SU-DHL-6 (cell line): ENCODE results near the gene NINL.

ENCODE experiments used
- H2AFZ ChIP-seq: fragments of 200-600 bp; sonication (generic); 2 replicates; pipeline ENCODE4 v1.6.1; 2014; ENCODE audit warnings: low read depth, mild to moderate bottlenecking, moderate library complexity, mixed read lengths, antibody characterized with exemption, low read length; ENCODE audit not compliant: severe bottlenecking
- H3F3A ChIP-seq: fragments of 200-600 bp; shearing (Covaris generic); 2 replicates; pipeline ENCODE4 v1.6.0; 2016; ENCODE audit warnings: antibody characterized with exemption, mild to moderate bottlenecking; ENCODE audit not compliant: insufficient read depth
- H3K27ac ChIP-seq: fragments of 200-600 bp; sonication (generic); 2 replicates; pipeline ENCODE4 v1.5.1; 2016; ENCODE audit warnings: low read depth, mild to moderate bottlenecking, low read length, moderate library complexity, mixed read lengths
- H3K27me3 ChIP-seq: fragments of 200-600 bp; sonication (generic), shearing (Covaris generic); 2 replicates; pipeline ENCODE4 v1.6.0; 2014; ENCODE audit warnings: mild to moderate bottlenecking, low read length
- H3K36me3 ChIP-seq: fragments of 200-600 bp; sonication (generic); 2 replicates; pipeline ENCODE4 v1.6.1; 2014; ENCODE audit warnings: mild to moderate bottlenecking, low read length, mixed read lengths
- H3K4me2 ChIP-seq: fragments of 300-600, 200-600 bp; shearing (Covaris generic), sonication (generic); 2 replicates; pipeline ENCODE4 v1.6.0; 2014; ENCODE audit warnings: low read length, low read depth, mild to moderate bottlenecking; ENCODE audit not compliant: poor library complexity, severe bottlenecking
- H3K4me3 ChIP-seq: fragments of 200-600 bp; sonication (generic); 2 replicates; pipeline ENCODE4 v1.5.1; 2014; ENCODE audit warnings: antibody characterized with exemption, low read length, mild to moderate bottlenecking, mixed read lengths; ENCODE audit not compliant: insufficient read depth, poor library complexity, severe bottlenecking
- H3K79me2 ChIP-seq: fragments of 200-600 bp; sonication (generic); 2 replicates; pipeline ENCODE4 v1.6.1; 2014; ENCODE audit warnings: mild to moderate bottlenecking, low read length, moderate library complexity; ENCODE audit not compliant: insufficient read depth
- H3K9ac ChIP-seq: fragments of 200-600 bp; sonication (generic); 2 replicates; pipeline ENCODE4 v1.7.0; 2014; ENCODE audit warnings: mild to moderate bottlenecking, low read length
- H3K9me2 ChIP-seq: fragments of 200-600 bp; sonication (generic); replicated peaks from 2 replicates; pipeline ENCODE4 v1.6.1; 2014; ENCODE audit warnings: low read length; ENCODE audit not compliant: insufficient read depth
- H3K9me3 ChIP-seq: fragments of 200-600 bp; sonication (generic); 2 replicates; pipeline ENCODE4 v1.6.1; 2014; ENCODE audit warnings: low read length, mixed read lengths; ENCODE audit not compliant: insufficient read depth
- H4K20me1 ChIP-seq: fragments of 200-600 bp; sonication (generic); 2 replicates; pipeline ENCODE4 v1.6.1; 2014; ENCODE audit warnings: low read depth, mild to moderate bottlenecking, antibody characterized with exemption, low read length, moderate library complexity, mixed read lengths
- CTCF ChIP-seq: fragments of 200-600 bp; sonication (generic); IDR thresholded peaks from one replicate; pipeline ENCODE4 v1.5.1; 2017; ENCODE audit warnings: antibody characterized with exemption, mild to moderate bottlenecking, low read length, moderate library complexity; ENCODE audit not compliant: insufficient read depth, poor library complexity, severe bottlenecking
- EZH2phosphoT487 ChIP-seq: fragments of 200-600 bp; sonication (generic), shearing (Covaris generic); conservative IDR thresholded peaks from 2 replicates; pipeline ENCODE4 v1.6.1; 2018; ENCODE audit warnings: mild to moderate bottlenecking, antibody characterized with exemption, low read length, moderate library complexity, mixed read lengths

Gene NINL

GRCh38 chr20:25484224-25484846 lies 101.0 kb downstream of the NINL start:
- Histone ChIP-seq H3K27me3 (no peaks in the 10 kb centered on the region), H3K4me3 (no peak overlapping the region), H3F3A (no peaks in the 10 kb centered on the region), H3K9me3 (no peaks in the 10 kb centered on the region), H3K27ac (no peak overlapping the region), H3K4me2 (no peak overlapping the region), H4K20me1 (no peaks in the 10 kb centered on the region), H3K9me2 (no peaks in the 10 kb centered on the region), H3K79me2 (no peaks in the 10 kb centered on the region), H3K9ac (no peak overlapping the region), H2AFZ (no peak overlapping the region), H3K36me3 (no peaks in the 10 kb centered on the region)
- TF ChIP-seq CTCF = no peak
- TF ChIP-seq EZH2phosphoT487 = no peak

- Histone ChIP-seq H3K36me3 (no peaks in the 10 kb centered on the region), H3K79me2 (no peaks in the 10 kb centered on the region), H3F3A (no peaks in the 10 kb centered on the region), H3K9me3 (no peaks in the 10 kb centered on the region), H3K27me3 (no peaks in the 10 kb centered on the region), H4K20me1 (no peaks in the 10 kb centered on the region), H3K9ac (no peak overlapping the region), H3K4me2 (no peak overlapping the region), H3K4me3 (no peak overlapping the region), H2AFZ (no peak overlapping the region), H3K27ac (no peak overlapping the region), H3K9me2 (no peaks in the 10 kb centered on the region)
- TF ChIP-seq EZH2phosphoT487 (no peak), CTCF (no peak)
These were observed 101.7 kb downstream of the NINL start for GRCh38 chr20:25483431-25484132.

- Histone ChIP-seq H3K9me2 (no peaks in the 10 kb centered on the region), H4K20me1 (no peaks in the 10 kb centered on the region), H3K9ac (no peak overlapping the region), H2AFZ (no peak overlapping the region), H3K36me3 (no peaks in the 10 kb centered on the region), H3K4me2 (no peak overlapping the region), H3K27me3 (no peaks in the 10 kb centered on the region), H3K4me3 (no peak overlapping the region), H3F3A (no peaks in the 10 kb centered on the region), H3K79me2 (no peaks in the 10 kb centered on the region), H3K9me3 (no peaks in the 10 kb centered on the region), H3K27ac (no peak overlapping the region)
- TF ChIP-seq CTCF = no peak
- TF ChIP-seq EZH2phosphoT487 = no peak
These were observed 103.4 kb downstream of the NINL start for GRCh38 chr20:25481918-25482253.
